Fibroblast of lung (primary cell): ENCODE results near the gene LTBP1. TPM values are rescaled to one million over a fixed set of nuclear protein-coding genes. Genes with fewer than 3 reads are reported as not detected.

Experiments
- DNase-seq, 2 donors: peaks; one replicate each; pipeline versions ENCODE4 v3.0.0 to v3.0.0-alpha.2; 2010; ENCODE audit warnings: low read depth in 2 of 2
- H2AFZ ChIP-seq: 2 replicates; pipeline ENCODE4 v1.5.1; 2012; ENCODE audit warnings: low read length, control low read depth, inconsistent platforms
- H3K27ac ChIP-seq: 2 replicates; pipeline ENCODE4 v1.5.1; 2011; ENCODE audit warnings: low read length, control low read depth; ENCODE audit not compliant: insufficient read depth
- H3K27me3 ChIP-seq: 2 replicates; pipeline ENCODE4 v1.5.1; 2011; ENCODE audit warnings: mild to moderate bottlenecking, low read length; ENCODE audit not compliant: control insufficient read depth, insufficient read depth
- H3K36me3 ChIP-seq: 2 replicates; pipeline ENCODE4 v1.5.1; 2011; ENCODE audit warnings: low read length; ENCODE audit not compliant: control insufficient read depth, insufficient read depth
- H3K4me1 ChIP-seq: 2 replicates; pipeline ENCODE4 v1.5.1; 2011; ENCODE audit warnings: low read length; ENCODE audit not compliant: control insufficient read depth, insufficient read depth; ENCODE audit errors: extremely low read depth
- H3K4me2 ChIP-seq: 2 replicates; pipeline ENCODE4 v1.5.1; 2011; ENCODE audit warnings: low read length, control low read depth; ENCODE audit not compliant: insufficient read depth; ENCODE audit errors: extremely low read depth
- H3K4me3 ChIP-seq, 4 experiments: fragments of 200-600 bp in 1 of 4; sonication (generic) in 1 of 4; replicated peaks in 1 of 4; 2 replicates each; pipeline ENCODE4 v1.5.1; 2011 to 2016; ENCODE audit warnings: low read length in 4 of 4, low read depth in 3 of 4, mild to moderate bottlenecking in 3 of 4, control low read depth in 2 of 4, inconsistent platforms in 1 of 4, mixed read lengths in 1 of 4; ENCODE audit not compliant: insufficient read depth in 1 of 4; ENCODE audit errors: control extremely low read depth in 1 of 4
- H3K79me2 ChIP-seq: 2 replicates; pipeline ENCODE4 v1.5.1; 2012; ENCODE audit warnings: mild to moderate bottlenecking, low read length, inconsistent platforms; ENCODE audit not compliant: control insufficient read depth, insufficient read depth
- H3K9ac ChIP-seq: 2 replicates; pipeline ENCODE4 v1.5.1; 2011; ENCODE audit warnings: mild to moderate bottlenecking, low read length, control low read depth; ENCODE audit not compliant: insufficient read depth
- H3K9me3 ChIP-seq: 2 replicates; pipeline ENCODE4 v1.5.1; 2012; ENCODE audit warnings: low read depth, low read length; ENCODE audit not compliant: control insufficient read depth, insufficient read depth
- H4K20me1 ChIP-seq: 2 replicates; pipeline ENCODE4 v1.5.1; 2011; ENCODE audit warnings: low read length; ENCODE audit not compliant: control insufficient read depth, insufficient read depth; ENCODE audit errors: extremely low read depth
- CTCF ChIP-seq, 2 donors: IDR thresholded peaks in 1 of 2; conservative IDR thresholded peaks in 1 of 2; 1 replicate in 1 of 2; 2 replicates in 1 of 2; pipeline ENCODE4 v1.5.1; 2011 to 2012; ENCODE audit warnings: low read length in 2 of 2, control low read depth in 1 of 2, inconsistent platforms in 1 of 2, low read depth in 1 of 2, mild to moderate bottlenecking in 1 of 2
- EZH2 ChIP-seq: IDR thresholded peaks from 2 replicates; pipeline ENCODE4 v1.5.1; 2012; ENCODE audit warnings: low read length, control low read depth, mild to moderate bottlenecking; ENCODE audit errors: missing control alignments
- polyA plus RNA-seq, 2 donors: library from polyadenylated mRNA; depleted of rRNA in 1 of 2; stranded (reverse) in 1 of 2; unstranded in 1 of 2; fragments of >200 nt; gene quantifications; 2 replicates each; pipeline ENCODE4 v1.2.1, GENCODE V29; 2011 to 2012; ENCODE audit warnings: missing spikeins in 1 of 2
- total RNA-seq: library from RNA; depleted of rRNA; stranded (reverse); fragments of >200 nt; gene quantifications from 2 replicates; pipeline ENCODE4 v1.2.1, GENCODE V29; 2014

LTBP1 gene
- total and polyA plus RNA-seq, 2 donors (not counting 1 experiment from before 2014, with no cell fraction given), result 254 to 324 TPM

- no peaks in the 10 kb centered on the region for H3K27me3 ChIP-seq
- no peak overlapping the region for H3K27ac ChIP-seq
- H4K20me1 ChIP-seq, result no peaks in the 10 kb centered on the region
- TF ChIP-seq EZH2, result no peak
- no peak for TF ChIP-seq CTCF (conservative IDR thresholded peaks at IDR 0.05 in 1 of 2, IDR thresholded peaks at IDR 0.05 in 1 of 2; ENCODE audit: low read depth in 1 of 2, low read length in 2 of 2)
- H3K4me3 ChIP-seq, result no peak overlapping the region
- H2AFZ ChIP-seq, result no peak overlapping the region
- peak; percentile 72 to 86 for DNase-seq
- H3K36me3 ChIP-seq, result no peaks in the 10 kb centered on the region
- H3K4me1 ChIP-seq, result peaks cover 16% of the 10 kb centered on the region
- H3K79me2 ChIP-seq, result peaks cover 1% of the 10 kb centered on the region
- H3K4me2 ChIP-seq, result no peak overlapping the region
- no peak overlapping the region for H3K9ac ChIP-seq
- no peaks in the 10 kb centered on the region for H3K9me3 ChIP-seq
These were observed 293.4 kb downstream of the LTBP1 start for GRCh38 chr2:33240178-33240577.

GRCh38 chr2:33241072-33241471, 294.3 kb downstream of the LTBP1 start:
- no peak overlapping the region for H3K27ac ChIP-seq
- H3K9me3 ChIP-seq, result no peaks in the 10 kb centered on the region
- no peaks in the 10 kb centered on the region for H4K20me1 ChIP-seq
- H3K9ac ChIP-seq, result no peak overlapping the region
- DNase-seq, result no peak
- no peak overlapping the region for H3K4me2 ChIP-seq
- H2AFZ ChIP-seq, result no peak overlapping the region
- peaks cover 1% of the 10 kb centered on the region for H3K79me2 ChIP-seq
- no peak overlapping the region for H3K4me3 ChIP-seq
- peaks cover 15% of the 10 kb centered on the region for H3K4me1 ChIP-seq
- TF ChIP-seq CTCF (conservative IDR thresholded peaks at IDR 0.05 in 1 of 2, IDR thresholded peaks at IDR 0.05 in 1 of 2; ENCODE audit: low read depth in 1 of 2, low read length in 2 of 2) (no peak), EZH2 (no peak)
- H3K36me3 ChIP-seq, result no peaks in the 10 kb centered on the region
- no peaks in the 10 kb centered on the region for H3K27me3 ChIP-seq

GRCh38 chr2:33241581-33241980, 294.8 kb downstream of the LTBP1 start:
- peaks cover 12% of the 10 kb centered on the region for H3K4me1 ChIP-seq
- H3K9ac ChIP-seq, result no peak overlapping the region
- no peak overlapping the region for H3K27ac ChIP-seq
- peaks cover 1% of the 10 kb centered on the region for H3K79me2 ChIP-seq
- DNase-seq, result peak in 1 of 2 donors; percentile 95
- H3K4me2 ChIP-seq, result no peak overlapping the region
- no peak for TF ChIP-seq EZH2
- no peak for TF ChIP-seq CTCF (conservative IDR thresholded peaks at IDR 0.05 in 1 of 2, IDR thresholded peaks at IDR 0.05 in 1 of 2; ENCODE audit: low read depth in 1 of 2, low read length in 2 of 2)
- no peaks in the 10 kb centered on the region for H3K36me3 ChIP-seq
- H3K9me3 ChIP-seq, result no peaks in the 10 kb centered on the region
- no peaks in the 10 kb centered on the region for H3K27me3 ChIP-seq
- no peaks in the 10 kb centered on the region for H4K20me1 ChIP-seq
- no peak overlapping the region for H3K4me3 ChIP-seq
- no peak overlapping the region for H2AFZ ChIP-seq
